ENCODE data around the gene QKI.

QKI gene

DNA sequence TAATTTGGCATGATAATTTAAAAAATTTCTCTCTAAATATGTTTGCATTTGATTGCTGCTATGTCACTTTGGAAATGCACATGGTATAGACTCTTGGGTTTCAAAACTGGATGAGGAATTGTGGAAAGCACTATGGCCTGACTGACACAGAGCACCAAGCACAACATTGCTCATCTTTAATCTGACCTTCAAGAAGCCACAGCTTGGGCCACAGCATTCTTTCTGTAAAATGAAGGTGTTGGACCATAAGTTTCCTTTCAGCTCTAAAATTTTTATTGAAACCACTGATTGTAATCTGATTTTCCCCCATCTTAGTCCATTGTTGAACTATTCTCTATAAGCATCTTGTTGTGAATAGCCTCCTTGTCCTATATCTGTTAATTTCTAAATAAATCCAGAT, 41.0 kb downstream of the QKI start:
- no peaks in the 10 kb centered on the region for H3F3A ChIP-seq (ENCODE audit: insufficient read depth, low read length)
- no peaks in the 10 kb centered on the region for H4K20me1 ChIP-seq (ENCODE audit: insufficient read depth, low read length)
- no peak overlapping the region for H2AFZ ChIP-seq (ENCODE audit: low read length)
- no peaks in the 10 kb centered on the region for H3K4me1 ChIP-seq (ENCODE audit: low read length)
- no peaks in the 10 kb centered on the region for H3K9me2 ChIP-seq (replicated peaks; ENCODE audit: insufficient read depth, low read length)
- no peaks in the 10 kb centered on the region for H3K9me3 ChIP-seq (replicated peaks; ENCODE audit: insufficient read depth, low read length)
- H3K27ac ChIP-seq (ENCODE audit: low read length), result no peak overlapping the region
- no peaks in the 10 kb centered on the region for H3K27me3 ChIP-seq (replicated peaks; ENCODE audit: insufficient read depth, low read length)
- H3K9ac ChIP-seq (ENCODE audit: low read length), result no peak overlapping the region
- peaks cover 78% of the 10 kb centered on the region for H3K79me2 ChIP-seq (ENCODE audit: low read length)
- no peak for DNase-seq
- no peaks in the 10 kb centered on the region for H3K36me3 ChIP-seq (replicated peaks; ENCODE audit: insufficient read depth, low read length)
- H3K4me3 ChIP-seq (ENCODE audit: low read length), result no peak overlapping the region
- TF ChIP-seq EZH2phosphoT487 (IDR thresholded peaks at IDR 0.05; ENCODE audit: low read length) (no peak), EZH2 (optimal IDR thresholded peaks at IDR 0.05; ENCODE audit: low read depth, low read length) (no peak)
- TF ChIP-seq, protein P1, sequence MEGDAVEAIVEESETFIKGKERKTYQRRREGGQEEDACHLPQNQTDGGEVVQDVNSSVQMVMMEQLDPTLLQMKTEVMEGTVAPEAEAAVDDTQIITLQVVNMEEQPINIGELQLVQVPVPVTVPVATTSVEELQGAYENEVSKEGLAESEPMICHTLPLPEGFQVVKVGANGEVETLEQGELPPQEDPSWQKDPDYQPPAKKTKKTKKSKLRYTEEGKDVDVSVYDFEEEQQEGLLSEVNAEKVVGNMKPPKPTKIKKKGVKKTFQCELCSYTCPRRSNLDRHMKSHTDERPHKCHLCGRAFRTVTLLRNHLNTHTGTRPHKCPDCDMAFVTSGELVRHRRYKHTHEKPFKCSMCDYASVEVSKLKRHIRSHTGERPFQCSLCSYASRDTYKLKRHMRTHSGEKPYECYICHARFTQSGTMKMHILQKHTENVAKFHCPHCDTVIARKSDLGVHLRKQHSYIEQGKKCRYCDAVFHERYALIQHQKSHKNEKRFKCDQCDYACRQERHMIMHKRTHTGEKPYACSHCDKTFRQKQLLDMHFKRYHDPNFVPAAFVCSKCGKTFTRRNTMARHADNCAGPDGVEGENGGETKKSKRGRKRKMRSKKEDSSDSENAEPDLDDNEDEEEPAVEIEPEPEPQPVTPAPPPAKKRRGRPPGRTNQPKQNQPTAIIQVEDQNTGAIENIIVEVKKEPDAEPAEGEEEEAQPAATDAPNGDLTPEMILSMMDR (IDR thresholded peaks at IDR 0.05; ENCODE audit: low read length), result no peak
- H3K4me2 ChIP-seq (ENCODE audit: low read depth, low read length), result no peak overlapping the region

- DNase-seq, result no peak
- Histone ChIP-seq H3K27ac (ENCODE audit: low read length) (no peak overlapping the region), H4K20me1 (ENCODE audit: insufficient read depth, low read length) (no peaks in the 10 kb centered on the region), H3K36me3 (replicated peaks; ENCODE audit: insufficient read depth, low read length) (no peaks in the 10 kb centered on the region), H3K9ac (ENCODE audit: low read length) (no peak overlapping the region), H3K79me2 (ENCODE audit: low read length) (peaks cover 67% of the 10 kb centered on the region), H3K9me3 (replicated peaks; ENCODE audit: insufficient read depth, low read length) (no peaks in the 10 kb centered on the region), H3F3A (ENCODE audit: insufficient read depth, low read length) (no peaks in the 10 kb centered on the region), H3K4me3 (ENCODE audit: low read length) (no peak overlapping the region), H2AFZ (ENCODE audit: low read length) (no peak overlapping the region), H3K27me3 (replicated peaks; ENCODE audit: insufficient read depth, low read length) (no peaks in the 10 kb centered on the region), H3K4me2 (ENCODE audit: low read depth, low read length) (no peak overlapping the region), H3K9me2 (replicated peaks; ENCODE audit: insufficient read depth, low read length) (no peaks in the 10 kb centered on the region), H3K4me1 (ENCODE audit: low read length) (no peaks in the 10 kb centered on the region)
- TF ChIP-seq EZH2 (optimal IDR thresholded peaks at IDR 0.05; ENCODE audit: low read depth, low read length) (no peak), EZH2phosphoT487 (IDR thresholded peaks at IDR 0.05; ENCODE audit: low read length) (no peak)
- TF ChIP-seq, protein P1 (IDR thresholded peaks at IDR 0.05; ENCODE audit: low read length), result no peak
Measured at GRCh38 chr6:163457637-163458561, 43.4 kb downstream of the QKI start.

- H3K79me2 ChIP-seq (ENCODE audit: low read length), result peaks cover 61% of the 10 kb centered on the region
- no peak for TF ChIP-seq EZH2 (optimal IDR thresholded peaks at IDR 0.05; ENCODE audit: low read depth, low read length)
- TF ChIP-seq, protein P1 (IDR thresholded peaks at IDR 0.05; ENCODE audit: low read length), result no peak
- TF ChIP-seq EZH2phosphoT487 (IDR thresholded peaks at IDR 0.05; ENCODE audit: low read length), result no peak
- H4K20me1 ChIP-seq (ENCODE audit: insufficient read depth, low read length), result no peaks in the 10 kb centered on the region
- no peak overlapping the region for H2AFZ ChIP-seq (ENCODE audit: low read length)
- H3K36me3 ChIP-seq (replicated peaks; ENCODE audit: insufficient read depth, low read length), result no peaks in the 10 kb centered on the region
- H3K9ac ChIP-seq (ENCODE audit: low read length), result no peak overlapping the region
- H3K9me3 ChIP-seq (replicated peaks; ENCODE audit: insufficient read depth, low read length), result no peaks in the 10 kb centered on the region
- H3K27ac ChIP-seq (ENCODE audit: low read length), result no peak overlapping the region
- no peaks in the 10 kb centered on the region for H3K27me3 ChIP-seq (replicated peaks; ENCODE audit: insufficient read depth, low read length)
- H3K9me2 ChIP-seq (replicated peaks; ENCODE audit: insufficient read depth, low read length), result no peaks in the 10 kb centered on the region
- no peak overlapping the region for H3K4me2 ChIP-seq (ENCODE audit: low read depth, low read length)
- DNase-seq, result no peak
- H3K4me3 ChIP-seq (ENCODE audit: low read length), result no peak overlapping the region
- no peaks in the 10 kb centered on the region for H3K4me1 ChIP-seq (ENCODE audit: low read length)
- H3F3A ChIP-seq (ENCODE audit: insufficient read depth, low read length), result no peaks in the 10 kb centered on the region
Measured at GRCh38 chr6:163459007-163459406, 44.5 kb downstream of the QKI start.

Measured in MM.1S (cell line).